ENCODE results near the gene WDR70. TPM values are rescaled to one million over a fixed set of nuclear protein-coding genes. Genes with fewer than 3 reads are reported as not detected.
"Not testable (repeated sequence)": the region's sequence is repeated elsewhere in the genome, so short reads cannot be mapped to it uniquely, and the experiment has no call there.

WDR70 gene
- total RNA-seq, 4 donors from 2014 or later = 24.7 to 200 (median 29.9) TPM

- Histone ChIP-seq H3K4me3 (no peak overlapping the region), H3K27me3 (no peaks in the 10 kb centered on the region), H3K36me3 (peaks cover 0 to 36% (median 17%) of the 10 kb centered on the region in 4 donors), H3K27ac (no peak overlapping the region), H3K4me1 (no peaks in the 10 kb centered on the region), H3K9me3 (no peaks in the 10 kb centered on the region)
- no peak for DNase-seq
- intact Hi-C loops (cut with DNase I; ENCODE audit: low total_unique reads) = no loop called here
- WGBS, 2 donors (ENCODE audit: low coverage in 1 of 2) = 86 to 88% methylated on average over 5 of the region's 5 CpGs
- TF ChIP-seq POLR2AphosphoS5 (IDR thresholded peaks at IDR 0.05) = no peak
- no peak for TF ChIP-seq POLR2A (IDR thresholded peaks at IDR 0.05)
- no peak for TF ChIP-seq EP300 (IDR thresholded peaks at IDR 0.05; ENCODE audit: low read depth)
- no peak for TF ChIP-seq CTCF (IDR thresholded peaks at IDR 0.05)
- in situ Hi-C loops (cut with MboI; ENCODE audit: low pct_ligation_motif_present in 1 of 4, low pct_unique_long_range_greater_than_20kb in 1 of 4, low sequenced_read_pairs in 3 of 4) = no loop called here
Measured at GRCh38 chr5:37396352-37396751, 17.2 kb downstream of the WDR70 start.

- in situ Hi-C loops (cut with MboI; ENCODE audit: low pct_ligation_motif_present in 1 of 4, low pct_unique_long_range_greater_than_20kb in 1 of 4, low sequenced_read_pairs in 3 of 4) = loop anchor here in 3 of 4 donors (10.0 to 25.0 kb wide), 3 partner anchors 162 to 794 kb away; no protein-coding TSS in a partner anchor
- Histone ChIP-seq H3K36me3 (peaks cover 0 to 18% (median 4%) of the 10 kb centered on the region in 4 donors), H3K9me3 (no peaks in the 10 kb centered on the region), H3K4me3 (no peak overlapping the region), H3K27ac (no peak overlapping the region), H3K27me3 (no peaks in the 10 kb centered on the region), H3K4me1 (peaks cover 0 to 2% (median 0%) of the 10 kb centered on the region in 4 donors)
- WGBS, 2 donors (ENCODE audit: low coverage in 1 of 2) = 86 to 88% methylated on average over 4 of the region's 4 CpGs
- TF ChIP-seq POLR2AphosphoS5 (IDR thresholded peaks at IDR 0.05) = no peak
- no peak for TF ChIP-seq EP300 (IDR thresholded peaks at IDR 0.05; ENCODE audit: low read depth)
- no peak for TF ChIP-seq CTCF (IDR thresholded peaks at IDR 0.05)
- no peak for TF ChIP-seq POLR2A (IDR thresholded peaks at IDR 0.05)
- intact Hi-C loops (cut with DNase I; ENCODE audit: low total_unique reads) = no loop called here
- DNase-seq = no peak
Measured at GRCh38 chr5:37400501-37400900, 21.4 kb downstream of the WDR70 start.

- Histone ChIP-seq H3K9me3 (no peaks in the 10 kb centered on the region), H3K4me3 (no peak overlapping the region), H3K27me3 (no peaks in the 10 kb centered on the region), H3K4me1 (no peaks in the 10 kb centered on the region), H3K36me3 (peaks cover 0 to 4% (median 0%) of the 10 kb centered on the region in 4 donors), H3K27ac (no peak overlapping the region)
- TF ChIP-seq CTCF (IDR thresholded peaks at IDR 0.05) = no peak
- no peak for TF ChIP-seq POLR2A (IDR thresholded peaks at IDR 0.05)
- no peak for TF ChIP-seq EP300 (IDR thresholded peaks at IDR 0.05; ENCODE audit: low read depth)
- WGBS, 2 donors (ENCODE audit: low coverage in 1 of 2) = 85 to 100% methylated on average over 2 to 3 of the region's 3 CpGs
- in situ Hi-C loops (cut with MboI; ENCODE audit: low pct_ligation_motif_present in 1 of 4, low pct_unique_long_range_greater_than_20kb in 1 of 4, low sequenced_read_pairs in 3 of 4) (loop anchor here in 2 of 4 donors (10.0 to 25.0 kb wide), 3 partner anchors 150 to 782 kb away; no protein-coding TSS in a partner anchor), intact Hi-C loops (cut with DNase I; ENCODE audit: low total_unique reads) (loop anchor here (10.0 kb wide), 1 partner anchor 782 kb away; no protein-coding TSS in a partner anchor)
- DNase-seq = no peak
Measured at GRCh38 chr5:37412515-37412914, 33.4 kb downstream of the WDR70 start.

- intact Hi-C loops (cut with DNase I; ENCODE audit: low total_unique reads) = loop anchor here (10.0 kb wide), 1 partner anchor 779 kb away; no protein-coding TSS in a partner anchor
- in situ Hi-C loops (cut with MboI; ENCODE audit: low pct_ligation_motif_present in 1 of 4, low pct_unique_long_range_greater_than_20kb in 1 of 4, low sequenced_read_pairs in 3 of 4) = loop anchor here in 2 of 4 donors (10.0 to 25.0 kb wide), 3 partner anchors 147 to 779 kb away; no protein-coding TSS in a partner anchor
- not testable (repeated sequence) for H3K27me3 ChIP-seq, H3K4me1 ChIP-seq, H3K36me3 ChIP-seq, H3K4me3 ChIP-seq, H3K27ac ChIP-seq, DNase-seq, H3K9me3 ChIP-seq
- WGBS, 2 donors (ENCODE audit: low coverage in 1 of 2) = 98% methylated on average over 14 of the region's 33 CpGs; no CpG with 5 or more reads in 1 of the 2 donors
Measured at GRCh38 chr5:37415456-37415855, 36.3 kb downstream of the WDR70 start.

- Histone ChIP-seq H3K9me3 (no peaks in the 10 kb centered on the region), H3K27me3 (no peaks in the 10 kb centered on the region), H3K36me3 (peaks cover 0 to 6% (median 0%) of the 10 kb centered on the region in 4 donors), H3K4me1 (no peaks in the 10 kb centered on the region), H3K4me3 (no peak overlapping the region), H3K27ac (no peak overlapping the region)
- in situ Hi-C loops (cut with MboI; ENCODE audit: low pct_ligation_motif_present in 1 of 4, low pct_unique_long_range_greater_than_20kb in 1 of 4, low sequenced_read_pairs in 3 of 4) = loop anchor here in 2 of 4 donors (10.0 to 25.0 kb wide), 3 partner anchors 145 to 777 kb away; no protein-coding TSS in a partner anchor
- intact Hi-C loops (cut with DNase I; ENCODE audit: low total_unique reads) = loop anchor here (10.0 kb wide), 1 partner anchor 777 kb away; no protein-coding TSS in a partner anchor
- WGBS, 2 donors (ENCODE audit: low coverage in 1 of 2) = 73 to 86% methylated on average over 5 to 9 of the region's 9 CpGs
- TF ChIP-seq POLR2AphosphoS5 (IDR thresholded peaks at IDR 0.05) (no peak), POLR2A (IDR thresholded peaks at IDR 0.05) (no peak), EP300 (IDR thresholded peaks at IDR 0.05; ENCODE audit: low read depth) (no peak), CTCF (IDR thresholded peaks at IDR 0.05) (no peak)
- no peak for DNase-seq
Measured at GRCh38 chr5:37417347-37417746, 38.2 kb downstream of the WDR70 start.

Data from transverse colon (tissue), 4 donors.